Esophagus muscularis mucosa (tissue), 4 donors: ENCODE data around the gene HIGD1A. TPM values are rescaled to one million over a fixed set of nuclear protein-coding genes. Genes with fewer than 3 reads are reported as not detected.

Experiments
- DNase-seq: peaks from one replicate; pipeline ENCODE4 v3.0.0-alpha.2; 2017; ENCODE audit errors: extremely low spot score
- H3K27ac ChIP-seq, 4 donors: fragments of 200-600 bp; sonication (generic); replicated peaks in 1 of 4; 1 replicate in 3 of 4; 2 replicates in 1 of 4; pipeline ENCODE4 v1.5.1; 2016 to 2019; ENCODE audit warnings: mild to moderate bottlenecking in 1 of 4
- H3K27me3 ChIP-seq, 4 donors: fragments of 200-600 bp; sonication (generic); one replicate each; pipeline versions ENCODE4 v1.5.1 to v1.6.0; 2016 to 2019
- H3K36me3 ChIP-seq, 4 donors: fragments of 200-600 bp; sonication (generic); one replicate each; pipeline ENCODE4 v1.5.1; 2016 to 2019
- H3K4me1 ChIP-seq, 4 donors: fragments of 200-600 bp; sonication (generic); one replicate each; pipeline ENCODE4 v1.5.1; 2016 to 2019
- H3K4me3 ChIP-seq, 4 donors: fragments of 200-600 bp; sonication (generic); 1 replicate in 2 of 4; 2 replicates in 2 of 4; pipeline ENCODE4 v1.5.1; 2016 to 2019; ENCODE audit warnings: mild to moderate bottlenecking in 4 of 4, moderate library complexity in 1 of 4
- H3K9me3 ChIP-seq, 4 donors: fragments of 200-600 bp; sonication (generic); 1 replicate in 3 of 4; 2 replicates in 1 of 4; pipeline ENCODE4 v1.5.1; 2016 to 2019
- CTCF ChIP-seq, 3 experiments: fragments of 200-600 bp in 2 of 3; fragments of 450-650 bp in 1 of 3; sonication (generic) in 2 of 3; IDR thresholded peaks; one replicate each; pipeline ENCODE4 v1.5.1; 2017 to 2019; ENCODE audit warnings: antibody characterized with exemption in 3 of 3, mild to moderate bottlenecking in 2 of 3, moderate library complexity in 1 of 3
- EP300 ChIP-seq: sonication (generic); formaldehyde crosslinking; IDR thresholded peaks from one replicate; pipeline ENCODE4 v1.6.1; 2017; ENCODE audit warnings: antibody characterized with exemption
- POLR2A ChIP-seq: fragments of 450-650 bp; IDR thresholded peaks from one replicate; pipeline ENCODE4 v1.6.1; 2017; ENCODE audit warnings: antibody characterized with exemption, moderate library complexity, mild to moderate bottlenecking, low read depth
- POLR2AphosphoS5 ChIP-seq, 2 donors: sonication (generic); formaldehyde crosslinking; IDR thresholded peaks; one replicate each; pipeline ENCODE4 v1.6.1; 2017; ENCODE audit warnings: antibody characterized with exemption in 2 of 2
- WGBS: methylation state at CpG from one replicate; pipeline ENCODE4 v1.1.5; 2018; 5-methylcytosine and 5-hydroxymethylcytosine counted together
- intact Hi-C: fragments of 100-400 bp; cut with DNase I; formaldehyde crosslinking; loops from one replicate; pipeline ENCODE4 v1.15.1; 2023
- total RNA-seq, 4 donors: library from RNA; depleted of rRNA; stranded (reverse); fragments of >200 nt; gene quantifications; one replicate each; pipeline versions ENCODE4 v1.1.0 to v1.2.1, GENCODE V29; 2016

The HIGD1A gene
- total RNA-seq, 4 donors from 2014 or later = 161 to 407 (median 272) TPM

- Histone ChIP-seq H3K9me3 (no peaks in the 10 kb centered on the region), H3K27ac (no peak overlapping the region), H3K27me3 (no peaks in the 10 kb centered on the region), H3K4me1 (peaks cover 0 to 12% (median 11%) of the 10 kb centered on the region in 4 donors), H3K4me3 (no peak overlapping the region), H3K36me3 (no peaks in the 10 kb centered on the region)
- WGBS = 90% methylated on average over 5 of the region's 5 CpGs
- TF ChIP-seq POLR2AphosphoS5 (IDR thresholded peaks at IDR 0.05) (no peak), POLR2A (no peak), EP300 (no peak), CTCF (IDR thresholded peaks at IDR 0.05) (no peak)
- DNase-seq = no peak
- intact Hi-C loops = loop anchor here (2.0 kb wide), 1 partner anchor 48 kb away; no protein-coding TSS in a partner anchor
Measured at GRCh38 chr3:42829083-42829627, 24.9 kb upstream of the HIGD1A start.

- Histone ChIP-seq H3K27me3 (no peaks in the 10 kb centered on the region), H3K27ac (no peak overlapping the region), H3K4me3 (no peak overlapping the region), H3K9me3 (no peaks in the 10 kb centered on the region), H3K4me1 (peaks cover 0 to 12% (median 11%) of the 10 kb centered on the region in 4 donors), H3K36me3 (no peaks in the 10 kb centered on the region)
- 78% methylated on average over 4 of the region's 4 CpGs for WGBS
- no peak for DNase-seq
- intact Hi-C loops = loop anchor here (2.0 kb wide), 1 partner anchor 47 kb away; no protein-coding TSS in a partner anchor
- TF ChIP-seq POLR2A (no peak), POLR2AphosphoS5 (IDR thresholded peaks at IDR 0.05) (no peak), EP300 (no peak), CTCF (IDR thresholded peaks at IDR 0.05) (no peak)
Measured at GRCh38 chr3:42827654-42828053, 23.4 kb upstream of the HIGD1A start.

- Histone ChIP-seq H3K36me3 (no peaks in the 10 kb centered on the region), H3K9me3 (no peaks in the 10 kb centered on the region), H3K4me1 (peaks cover 0 to 12% (median 11%) of the 10 kb centered on the region in 4 donors), H3K27ac (no peak overlapping the region), H3K4me3 (no peak overlapping the region), H3K27me3 (no peaks in the 10 kb centered on the region)
- intact Hi-C loops = no loop called here
- no peak for DNase-seq
- TF ChIP-seq POLR2AphosphoS5 (IDR thresholded peaks at IDR 0.05) (no peak), CTCF (IDR thresholded peaks at IDR 0.05) (no peak), EP300 (no peak), POLR2A (no peak)
Measured at GRCh38 chr3:42827023-42827422, 22.7 kb upstream of the HIGD1A start.

- no peaks in the 10 kb centered on the region for H3K36me3 ChIP-seq
- intact Hi-C loops = no loop called here
- no peak overlapping the region for H3K4me3 ChIP-seq
- H3K27ac ChIP-seq = no peak overlapping the region
- no peaks in the 10 kb centered on the region for H3K9me3 ChIP-seq
- no peak for DNase-seq
- H3K4me1 ChIP-seq = peaks cover 0 to 8% (median 8%) of the 10 kb centered on the region in 4 donors
- H3K27me3 ChIP-seq = no peaks in the 10 kb centered on the region
- TF ChIP-seq EP300 = no peak
- no peak for TF ChIP-seq POLR2AphosphoS5 (IDR thresholded peaks at IDR 0.05)
- TF ChIP-seq POLR2A = no peak
- no peak for TF ChIP-seq CTCF (IDR thresholded peaks at IDR 0.05)
Measured at GRCh38 chr3:42826141-42826540, 21.9 kb upstream of the HIGD1A start.

GRCh38 chr3:42823351-42823750, 19.1 kb upstream of the HIGD1A start:
- Histone ChIP-seq H3K4me3 (no peak overlapping the region), H3K9me3 (no peaks in the 10 kb centered on the region), H3K27ac (no peak overlapping the region), H3K27me3 (no peaks in the 10 kb centered on the region), H3K36me3 (no peaks in the 10 kb centered on the region), H3K4me1 (peaks cover 0 to 12% (median 10%) of the 10 kb centered on the region in 4 donors)
- TF ChIP-seq CTCF (IDR thresholded peaks at IDR 0.05) = no peak
- no peak for DNase-seq
- WGBS = 81% methylated on average over 2 of the region's 2 CpGs
- intact Hi-C loops = no loop called here
